Measurements from ENCODE around the gene MCF2L. TPM values are rescaled to one million over a fixed set of nuclear protein-coding genes. Genes with fewer than 3 reads are reported as not detected.
A peak's percentile ranks its signal among the peaks of the same experiment; 100 is the strongest.

The MCF2L gene
- total RNA-seq, result 10 to 100 TPM; 37.4 to 74.8 TPM

- no peaks in the 10 kb centered on the region for H3K36me3 ChIP-seq (replicated peaks in 1 of 2; ENCODE audit: insufficient read depth in 1 of 2, low read depth in 2 of 2)
- peak within 1 kb of the TSS; percentile 49 to 54 for H3K4me3 ChIP-seq
- TF ChIP-seq POLR2A (IDR thresholded peaks at IDR 0.05) (peak in 1 of 3 donors; percentile 54), CTCF (IDR thresholded peaks at IDR 0.05) (peak in 4 of 7 experiments; percentile 28 to 48 (median 41))
- ATAC-seq, result peak; percentile 84
- H3K27me3 ChIP-seq, result no peaks in the 10 kb centered on the region
- H3K27ac ChIP-seq, result peak within 1 kb of the TSS; percentile 70 to 94 (median 90)
- intact Hi-C loops (cut with DNase I), result no loop called here
- H3K9me3 ChIP-seq, result no peaks in the 10 kb centered on the region
- peak; percentile 63 to 78 (median 68) for DNase-seq
- H3K4me1 ChIP-seq, result peaks cover 22% of the 10 kb centered on the region
- WGBS, 2 donors, result 0% methylated on average over 10 to 54 of the region's 69 CpGs
Measured at GRCh38 chr13:112968910-112969691, at the start of gene MCF2L. TSS of gene MCF2L (plus strand) at chr13:112969214. CDS start at chr13:112969380, 166 bp downstream.

GRCh38 chr13:112923962-112924361 is 45.1 kb upstream of the MCF2L start:
- Histone ChIP-seq H3K27me3 (no peaks in the 10 kb centered on the region), H3K4me1 (peaks cover 5% of the 10 kb centered on the region), H3K4me3 (no peak overlapping the region), H3K36me3 (replicated peaks in 1 of 2; ENCODE audit: insufficient read depth in 1 of 2, low read depth in 2 of 2) (no peaks in the 10 kb centered on the region), H3K9me3 (no peaks in the 10 kb centered on the region), H3K27ac (no peak overlapping the region)
- intact Hi-C loops (cut with DNase I), result no loop called here
- TF ChIP-seq POLR2A (IDR thresholded peaks at IDR 0.05) (no peak), CTCF (IDR thresholded peaks at IDR 0.05) (no peak)
- DNase-seq (no peak), ATAC-seq (no peak)
- WGBS, 2 donors, result 77 to 84% methylated on average over 12 of the region's 12 CpGs

GRCh38 chr13:112924365-112924764 is 44.6 kb upstream of the MCF2L start:
- WGBS, 2 donors, result 85 to 92% methylated on average over 2 of the region's 2 CpGs
- Histone ChIP-seq H3K36me3 (replicated peaks in 1 of 2; ENCODE audit: insufficient read depth in 1 of 2, low read depth in 2 of 2) (no peaks in the 10 kb centered on the region), H3K4me3 (no peak overlapping the region), H3K9me3 (no peaks in the 10 kb centered on the region), H3K27me3 (no peaks in the 10 kb centered on the region), H3K27ac (no peak overlapping the region), H3K4me1 (peaks cover 9% of the 10 kb centered on the region)
- DNase-seq, result no peak
- no peak for ATAC-seq
- intact Hi-C loops (cut with DNase I), result no loop called here
- TF ChIP-seq POLR2A (IDR thresholded peaks at IDR 0.05), result no peak
- no peak for TF ChIP-seq CTCF (IDR thresholded peaks at IDR 0.05)

- no peaks in the 10 kb centered on the region for H3K27me3 ChIP-seq
- WGBS, 2 donors, result 85 to 91% methylated on average over 15 of the region's 15 CpGs
- peaks cover 16% of the 10 kb centered on the region for H3K4me1 ChIP-seq
- TF ChIP-seq CTCF (IDR thresholded peaks at IDR 0.05), result no peak
- no peak for TF ChIP-seq POLR2A (IDR thresholded peaks at IDR 0.05)
- no peaks in the 10 kb centered on the region for H3K36me3 ChIP-seq (replicated peaks in 1 of 2; ENCODE audit: insufficient read depth in 1 of 2, low read depth in 2 of 2)
- DNase-seq (no peak), ATAC-seq (no peak)
- H3K4me3 ChIP-seq, result no peak overlapping the region
- H3K27ac ChIP-seq, result no peak overlapping the region
- intact Hi-C loops (cut with DNase I), result no loop called here
- H3K9me3 ChIP-seq, result no peaks in the 10 kb centered on the region
Measured at GRCh38 chr13:112926003-112926402, 43.0 kb upstream of the MCF2L start.

- Histone ChIP-seq H3K36me3 (replicated peaks in 1 of 2; ENCODE audit: insufficient read depth in 1 of 2, low read depth in 2 of 2) (no peaks in the 10 kb centered on the region), H3K27ac (no peak overlapping the region), H3K4me3 (no peak overlapping the region), H3K9me3 (no peaks in the 10 kb centered on the region), H3K27me3 (no peaks in the 10 kb centered on the region), H3K4me1 (peaks cover 16% of the 10 kb centered on the region)
- 74 to 82% methylated on average over 5 of the region's 5 CpGs for WGBS, 2 donors
- no peak for TF ChIP-seq CTCF (IDR thresholded peaks at IDR 0.05)
- TF ChIP-seq POLR2A (IDR thresholded peaks at IDR 0.05), result no peak
- DNase-seq (no peak), ATAC-seq (no peak)
- intact Hi-C loops (cut with DNase I), result no loop called here
Measured at GRCh38 chr13:112926993-112927392, 42.0 kb upstream of the MCF2L start.

Data from body of pancreas (tissue), 4 donors.